Esophagus muscularis mucosa (tissue), 4 donors: ENCODE data around the gene CHDH.

Experiments
- EP300 ChIP-seq: sonication (generic); formaldehyde crosslinking; IDR thresholded peaks from one replicate; pipeline ENCODE4 v1.6.1; 2017; ENCODE audit warnings: antibody characterized with exemption
- POLR2A ChIP-seq: fragments of 450-650 bp; IDR thresholded peaks from one replicate; pipeline ENCODE4 v1.6.1; 2017; ENCODE audit warnings: antibody characterized with exemption, moderate library complexity, mild to moderate bottlenecking, low read depth
- POLR2AphosphoS5 ChIP-seq, 2 donors: sonication (generic); formaldehyde crosslinking; IDR thresholded peaks; one replicate each; pipeline ENCODE4 v1.6.1; 2017; ENCODE audit warnings: antibody characterized with exemption in 2 of 2
- TF ChIP-seq, protein P1 (sequence below), 3 experiments: fragments of 200-600 bp in 2 of 3; fragments of 450-650 bp in 1 of 3; sonication (generic) in 2 of 3; IDR thresholded peaks; one replicate each; pipeline ENCODE4 v1.5.1; 2017 to 2019; ENCODE audit warnings: antibody characterized with exemption in 3 of 3, mild to moderate bottlenecking in 2 of 3, moderate library complexity in 1 of 3

DNA sequence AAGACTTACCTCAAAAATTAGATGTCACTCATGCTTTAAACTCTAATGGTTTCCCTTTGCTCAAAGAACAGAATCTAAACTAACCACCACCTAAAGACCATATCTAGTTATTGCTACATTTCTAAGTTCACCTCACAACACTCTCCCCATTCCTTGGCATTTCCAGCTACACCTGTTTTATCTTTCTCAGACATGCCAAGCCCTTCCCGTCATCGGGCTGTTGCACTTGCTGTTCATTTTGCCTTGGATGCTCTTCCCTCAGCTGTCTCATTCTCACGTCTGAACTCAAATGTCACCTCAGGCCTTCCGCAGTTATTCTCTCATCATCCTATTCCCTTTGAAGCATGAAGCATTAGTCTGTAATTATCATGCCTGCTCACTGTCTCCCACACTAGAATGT is 36.8 kb upstream of the CHDH start:
- TF ChIP-seq, protein P1, sequence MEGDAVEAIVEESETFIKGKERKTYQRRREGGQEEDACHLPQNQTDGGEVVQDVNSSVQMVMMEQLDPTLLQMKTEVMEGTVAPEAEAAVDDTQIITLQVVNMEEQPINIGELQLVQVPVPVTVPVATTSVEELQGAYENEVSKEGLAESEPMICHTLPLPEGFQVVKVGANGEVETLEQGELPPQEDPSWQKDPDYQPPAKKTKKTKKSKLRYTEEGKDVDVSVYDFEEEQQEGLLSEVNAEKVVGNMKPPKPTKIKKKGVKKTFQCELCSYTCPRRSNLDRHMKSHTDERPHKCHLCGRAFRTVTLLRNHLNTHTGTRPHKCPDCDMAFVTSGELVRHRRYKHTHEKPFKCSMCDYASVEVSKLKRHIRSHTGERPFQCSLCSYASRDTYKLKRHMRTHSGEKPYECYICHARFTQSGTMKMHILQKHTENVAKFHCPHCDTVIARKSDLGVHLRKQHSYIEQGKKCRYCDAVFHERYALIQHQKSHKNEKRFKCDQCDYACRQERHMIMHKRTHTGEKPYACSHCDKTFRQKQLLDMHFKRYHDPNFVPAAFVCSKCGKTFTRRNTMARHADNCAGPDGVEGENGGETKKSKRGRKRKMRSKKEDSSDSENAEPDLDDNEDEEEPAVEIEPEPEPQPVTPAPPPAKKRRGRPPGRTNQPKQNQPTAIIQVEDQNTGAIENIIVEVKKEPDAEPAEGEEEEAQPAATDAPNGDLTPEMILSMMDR (IDR thresholded peaks at IDR 0.05), result no peak
- TF ChIP-seq EP300 (no peak), POLR2A (no peak), POLR2AphosphoS5 (IDR thresholded peaks at IDR 0.05) (no peak)
